HG03039 (cell line): ENCODE measurements around the gene ALKBH6.

Experiments used
- ATAC-seq: cut with Tn5 transposase; IDR thresholded peaks from one replicate; pipeline ENCODE4 v1.9.1; 2021; ENCODE audit warnings: mild to moderate bottlenecking, moderate library complexity; ENCODE audit not compliant: unreplicated experiment

The ALKBH6 gene

DNA sequence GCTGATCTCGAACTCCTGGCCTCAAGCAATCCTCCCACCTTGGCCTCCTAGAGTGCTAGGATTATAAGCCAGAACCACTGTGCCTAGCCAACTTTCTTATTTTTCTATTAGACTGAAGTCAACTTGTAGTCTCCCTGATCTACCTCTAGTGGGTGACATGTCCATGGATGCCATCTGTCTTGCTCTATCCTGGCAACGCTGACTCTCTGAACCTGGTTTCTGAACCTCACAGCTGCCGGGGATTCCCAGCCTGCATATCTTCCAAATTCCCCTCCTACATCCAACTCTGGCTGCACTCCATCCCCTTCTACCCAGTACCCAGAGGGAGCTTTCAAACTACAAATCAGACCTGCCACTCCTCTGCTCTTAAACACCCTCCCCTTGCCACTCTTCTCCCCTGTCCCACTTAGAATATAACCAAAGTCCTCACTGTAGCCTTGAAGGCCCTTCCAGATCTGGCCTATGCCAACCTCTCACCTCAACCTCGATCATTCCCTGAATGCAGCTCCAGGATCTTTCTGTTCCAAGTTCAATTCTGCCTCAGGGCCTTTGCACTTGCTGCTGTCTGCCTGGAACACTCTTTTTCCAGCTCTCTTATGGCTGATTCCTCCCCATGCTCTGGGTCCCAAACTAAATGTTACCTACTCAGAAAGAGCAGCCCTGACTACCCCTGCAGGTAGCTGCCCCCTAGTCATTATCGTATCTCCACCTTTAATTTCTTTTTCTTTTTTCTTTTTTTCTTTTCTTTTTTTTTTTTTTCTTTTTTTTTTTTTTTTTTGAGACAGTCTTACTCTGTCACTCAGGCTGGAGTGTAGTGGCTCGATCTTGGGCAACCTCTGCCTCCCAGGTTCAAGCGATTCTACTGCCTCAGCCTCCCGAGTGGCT is 16.5 kb upstream of the ALKBH6 start:
- ATAC-seq, result no peak

DNA sequence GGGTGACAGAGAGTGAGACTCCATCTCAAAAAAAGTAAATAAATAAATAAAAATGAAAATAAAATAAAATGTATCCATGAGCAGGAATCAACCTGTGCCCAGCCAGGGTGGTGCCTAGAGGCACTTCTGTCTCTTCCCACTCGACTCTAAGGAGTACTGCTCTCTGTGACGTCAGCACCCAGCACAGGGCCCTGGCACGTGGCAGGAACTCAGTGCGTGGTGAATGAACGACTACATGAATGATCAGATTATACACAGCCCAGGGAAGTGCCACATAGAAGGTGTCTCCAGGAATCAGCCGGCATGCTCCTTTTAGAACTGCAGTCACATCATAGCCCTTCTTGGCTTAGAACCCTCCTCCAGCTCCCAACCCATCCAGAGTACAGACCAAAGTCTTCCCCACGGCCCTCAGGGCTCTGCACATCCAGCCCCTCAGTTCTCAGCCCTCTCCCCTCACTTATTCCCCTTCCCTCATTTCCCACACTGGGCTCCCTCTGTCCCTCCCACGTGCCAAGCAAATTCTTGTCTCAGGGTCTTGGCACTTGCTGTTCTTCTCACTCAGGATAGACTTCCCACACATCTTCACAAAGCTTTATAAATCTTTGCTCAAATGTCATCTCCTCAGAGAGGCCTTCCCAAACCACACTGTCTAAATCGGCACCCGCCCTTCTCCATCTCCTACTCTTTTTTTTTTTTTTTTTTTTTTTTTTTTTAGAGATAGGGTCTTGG is 14.5 kb upstream of the ALKBH6 start:
- no peak for ATAC-seq

DNA sequence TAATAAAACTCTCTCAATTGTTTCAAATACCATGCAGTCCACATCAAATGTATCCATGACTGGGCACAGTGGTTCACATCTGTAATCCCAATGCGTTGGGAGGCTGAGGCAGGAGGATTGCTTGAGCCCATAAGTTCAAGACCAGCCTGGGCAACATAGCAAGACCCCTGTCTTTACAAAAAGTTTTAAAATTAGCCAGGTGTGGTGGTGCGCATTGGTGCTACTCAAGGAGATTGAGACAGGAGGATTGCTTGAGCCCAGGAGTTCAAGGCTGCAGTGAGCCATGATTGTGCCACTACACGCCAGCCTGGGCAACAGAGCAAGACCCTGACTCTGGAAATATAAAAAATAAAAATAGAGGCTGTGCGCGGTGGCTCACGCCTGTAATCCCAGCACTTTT is 13.7 kb upstream of the ALKBH6 start:
- no peak for ATAC-seq

DNA sequence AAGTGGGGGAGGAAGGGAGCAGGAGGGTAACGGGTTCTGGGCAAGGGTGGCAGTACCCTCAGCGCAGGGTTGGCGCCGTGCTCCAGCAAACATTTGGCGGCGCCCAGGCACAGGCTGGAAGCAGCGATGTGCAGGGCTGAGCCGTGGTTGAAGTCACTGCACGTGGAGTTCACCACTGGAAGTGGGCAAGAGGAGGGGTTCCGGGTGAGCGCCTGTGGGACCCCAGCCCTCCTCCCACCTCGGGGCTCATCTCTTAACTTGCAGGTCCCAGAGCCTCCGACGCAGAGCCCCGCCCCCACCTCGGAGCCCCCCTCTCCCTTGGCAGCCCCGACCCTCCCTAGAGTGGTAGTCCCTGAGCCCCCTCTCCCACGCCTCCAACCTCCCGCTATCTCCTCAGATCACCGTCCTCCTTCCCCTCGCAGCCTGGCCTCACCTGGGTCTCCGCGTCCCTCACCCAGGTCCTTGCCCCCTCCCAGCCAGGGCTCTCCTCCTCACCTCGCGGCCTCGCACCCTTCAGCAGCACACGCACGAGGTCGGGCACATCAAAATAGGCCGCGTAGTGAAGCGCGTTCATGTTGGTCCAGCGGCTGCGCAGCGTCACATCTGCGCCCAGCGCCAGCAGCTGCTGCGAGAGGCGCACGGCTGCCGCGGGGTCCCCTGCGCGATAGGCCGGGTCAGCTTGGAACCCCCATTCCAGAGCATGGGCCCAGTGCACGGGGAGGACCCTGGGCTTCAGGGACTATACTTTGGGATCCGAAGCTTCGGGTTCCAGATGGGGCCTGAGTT is 12.3 kb upstream of the ALKBH6 start:
- no peak for ATAC-seq

DNA sequence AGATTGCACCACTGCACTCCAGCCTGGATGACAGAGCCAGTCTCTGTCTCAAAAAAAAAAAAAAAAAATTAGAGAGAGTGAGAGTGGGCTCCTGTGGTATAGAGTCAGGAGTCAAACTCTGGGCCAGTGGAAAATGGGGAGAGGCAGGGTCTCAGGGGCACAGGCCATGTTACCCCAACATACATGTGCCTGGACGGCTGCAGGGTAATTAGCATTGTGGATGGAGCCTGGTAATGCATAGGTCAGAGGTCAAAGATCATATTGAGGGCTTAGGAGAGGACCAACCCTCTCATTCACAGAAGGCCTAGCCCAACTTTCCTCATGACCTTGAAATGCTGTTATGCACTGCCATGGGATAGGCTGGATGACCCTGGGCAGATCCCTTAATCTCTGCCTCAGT is 11.5 kb upstream of the ALKBH6 start:
- no peak for ATAC-seq

DNA sequence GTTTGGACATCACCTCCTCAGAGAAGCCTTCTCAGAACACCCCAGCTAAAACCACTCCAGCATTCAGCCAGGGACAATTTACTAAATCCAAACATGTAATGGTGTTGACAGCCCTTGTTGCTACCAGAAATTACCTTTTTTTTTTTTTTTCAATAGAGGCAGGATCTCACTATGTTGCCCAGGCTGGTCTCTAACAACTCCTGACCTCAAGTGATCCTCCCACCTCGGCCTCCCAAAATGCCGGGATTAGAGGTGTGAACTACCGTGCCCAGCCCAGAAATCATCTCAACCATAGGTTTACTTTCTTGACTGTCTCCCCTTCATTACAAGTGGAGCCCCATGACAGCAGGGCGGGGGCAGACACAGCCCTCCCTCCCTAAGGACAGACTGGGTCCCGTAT is 9.4 kb upstream of the ALKBH6 start:
- no peak for ATAC-seq

DNA sequence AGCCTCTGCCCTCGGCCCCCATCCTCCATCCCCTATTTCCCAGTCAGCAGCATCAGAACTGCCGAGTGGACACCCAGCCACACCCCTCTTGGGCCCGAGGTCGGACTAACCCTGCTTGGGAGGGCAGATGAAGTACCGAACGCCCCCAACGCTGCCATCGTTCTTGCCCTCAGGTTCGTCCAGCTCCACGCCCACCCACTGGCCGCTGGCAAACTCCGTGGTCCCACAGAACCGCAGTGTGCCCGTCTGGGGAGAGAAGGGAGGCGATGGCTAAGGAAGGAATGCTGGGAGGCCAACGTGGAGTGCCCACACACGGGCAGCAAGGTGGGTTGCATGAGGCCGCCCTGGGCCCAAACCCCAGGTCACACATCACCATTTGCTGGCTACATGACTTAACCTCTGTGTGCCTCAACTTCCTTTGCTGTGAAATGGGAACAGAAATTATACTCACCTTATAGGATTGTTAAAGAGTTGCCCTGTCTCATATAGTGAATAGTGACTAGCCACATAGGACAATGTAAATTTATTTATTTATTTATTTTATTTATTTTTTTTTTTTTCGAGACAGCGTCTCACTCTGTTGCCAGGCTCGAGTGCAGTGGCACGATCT is 5.2 kb upstream of the ALKBH6 start:
- no peak for ATAC-seq

DNA sequence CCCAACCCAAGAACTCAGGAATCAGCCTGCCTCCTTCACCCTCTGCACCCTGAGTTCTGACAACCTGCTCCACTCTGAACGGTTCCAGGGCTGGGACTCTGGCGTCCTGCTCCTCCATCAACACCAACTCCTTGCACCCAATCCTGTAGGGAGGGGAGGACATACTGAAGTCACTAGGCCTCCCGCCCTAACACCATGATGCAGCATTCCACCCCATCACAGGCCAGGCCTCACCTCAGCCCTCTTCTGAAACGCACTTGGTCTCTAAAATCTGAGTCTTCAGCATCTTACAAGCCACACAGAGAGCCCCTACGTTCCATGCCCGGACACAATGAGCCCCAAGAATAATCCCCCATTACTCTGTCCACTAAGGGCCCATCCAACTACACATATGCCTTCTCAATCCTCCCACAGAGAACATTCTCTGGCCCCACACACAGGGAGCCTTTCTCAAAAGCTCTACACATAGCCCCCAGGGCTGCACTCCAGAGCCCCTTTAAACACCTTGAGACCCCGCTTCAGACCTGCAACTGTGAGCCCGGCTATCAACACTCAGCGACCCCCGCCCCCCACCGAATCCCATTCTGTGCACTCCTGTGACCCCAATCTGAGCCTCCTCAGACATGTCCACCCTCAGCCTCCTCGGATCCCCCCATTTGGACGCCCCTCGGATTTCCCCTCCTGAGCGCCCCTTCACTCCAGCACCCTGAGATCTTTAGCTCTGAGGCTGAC is 567 bp downstream of the ALKBH6 start:
- ATAC-seq, result no peak

DNA sequence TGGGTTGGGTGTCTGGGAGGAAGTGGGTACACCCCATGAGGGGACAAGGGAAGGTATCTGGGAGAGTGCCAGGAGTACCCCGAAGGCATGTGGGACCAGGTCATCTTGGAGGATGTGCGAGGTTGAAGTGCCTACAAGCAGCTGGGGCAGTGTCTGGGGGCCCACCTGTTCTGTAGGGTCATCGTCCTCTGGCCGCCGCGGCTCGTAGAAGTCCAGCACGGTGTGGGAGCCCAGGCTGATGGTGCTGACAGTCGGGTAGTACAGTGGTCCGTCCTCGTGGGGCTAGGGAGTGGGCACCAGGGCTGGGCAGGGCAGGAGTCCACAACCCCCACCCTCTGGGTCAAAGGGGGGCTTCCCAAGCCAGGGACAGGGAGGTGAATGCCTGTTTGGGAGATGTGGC is 3.6 kb downstream of the ALKBH6 start:
- ATAC-seq, result no peak

DNA sequence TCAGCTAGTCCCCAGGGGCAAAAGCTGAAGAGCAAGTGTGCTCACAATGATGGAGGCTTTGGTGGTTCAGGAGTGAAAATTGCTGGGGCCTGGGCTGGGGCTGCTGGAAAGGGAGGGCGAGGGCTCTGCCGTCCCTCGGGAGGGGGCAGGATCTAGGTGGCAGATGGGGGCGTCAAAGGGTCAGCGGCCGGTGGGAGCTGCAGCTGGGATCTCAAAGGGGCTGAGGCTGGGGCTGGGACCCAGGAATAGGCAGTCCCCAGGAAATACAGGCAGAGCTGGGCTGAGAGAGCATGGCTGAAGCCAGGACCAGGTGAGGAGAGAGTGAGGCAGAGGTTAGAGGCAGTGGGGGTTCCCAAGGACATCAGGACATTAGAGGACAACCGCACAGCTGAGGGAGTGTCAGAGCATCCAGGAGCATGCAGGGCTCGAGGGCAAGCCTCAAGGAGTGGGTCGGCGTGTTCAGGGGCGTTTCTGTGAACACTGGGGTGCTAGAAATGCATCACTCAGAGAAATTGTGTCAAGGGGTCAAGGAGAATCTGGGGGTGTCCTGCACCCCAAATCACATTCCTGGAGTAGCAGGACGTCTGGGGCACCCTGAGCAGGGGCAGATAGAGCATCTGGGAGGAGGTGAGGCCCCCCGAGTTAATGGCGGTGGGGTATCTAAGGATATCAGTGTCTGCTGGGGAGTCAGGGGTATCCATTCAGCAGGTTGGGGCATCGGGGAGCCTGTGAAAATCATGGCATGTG is 4.2 kb downstream of the ALKBH6 start:
- no peak for ATAC-seq

DNA sequence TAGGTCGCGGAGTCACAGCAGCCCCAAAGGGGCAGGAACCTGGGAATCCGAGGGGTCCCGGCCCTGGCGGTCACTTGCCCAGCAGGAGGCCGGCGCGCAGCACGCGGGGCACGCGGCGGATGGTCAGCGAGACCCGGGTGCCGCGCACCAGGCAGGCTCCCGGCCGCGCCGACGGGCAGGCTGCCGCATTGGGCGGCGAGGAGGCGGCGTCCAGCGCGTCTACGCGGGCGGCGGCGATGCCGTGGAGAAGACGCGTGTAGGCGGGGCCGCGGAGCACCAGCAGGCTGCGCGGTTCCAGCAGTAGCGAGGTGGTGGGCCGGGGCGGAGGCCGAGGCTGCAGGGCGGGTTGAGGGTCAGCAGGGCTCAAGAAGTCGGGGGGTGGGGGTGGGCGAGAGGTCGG is 4.8 kb downstream of the ALKBH6 start:
- ATAC-seq, result no peak

DNA sequence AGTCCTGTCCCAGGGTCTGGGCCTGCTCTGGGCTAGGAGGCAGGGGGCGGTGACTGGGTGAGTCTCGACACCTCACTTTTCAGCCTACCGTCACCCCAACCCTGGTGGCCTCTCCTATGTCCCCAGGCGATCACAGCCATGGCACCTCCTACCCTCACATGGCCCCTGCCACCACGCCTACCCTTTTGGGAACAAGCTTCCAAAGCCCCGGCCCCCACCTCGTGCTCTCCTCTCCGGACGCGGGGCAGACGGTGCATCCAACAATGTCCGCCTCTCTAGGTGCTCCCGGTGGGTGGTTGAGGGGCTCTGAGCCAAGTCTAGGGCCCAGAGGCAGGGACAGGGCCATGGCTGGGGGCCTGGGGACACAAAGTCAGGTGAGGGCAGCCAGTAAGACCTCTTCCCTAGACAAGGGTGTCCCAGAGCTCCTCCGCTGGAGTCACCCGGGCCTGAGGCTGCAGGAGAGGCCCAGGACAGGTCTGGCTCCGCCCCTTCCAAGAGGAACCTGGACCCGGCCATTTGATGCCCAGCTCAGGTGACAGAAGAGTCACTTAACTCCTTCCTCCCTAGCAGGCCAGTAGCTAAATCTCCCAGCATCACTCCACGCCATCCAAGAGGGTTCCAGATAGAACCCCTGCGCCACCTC is 5.6 kb downstream of the ALKBH6 start, which contains the start of gene SYNE4:
Gene SYNE4, minus strand, starts transcription at position 478 of the 643 bp plus-strand sequence. Its CDS starts 132 bp downstream, at position 346.
- ATAC-seq, result no peak

DNA sequence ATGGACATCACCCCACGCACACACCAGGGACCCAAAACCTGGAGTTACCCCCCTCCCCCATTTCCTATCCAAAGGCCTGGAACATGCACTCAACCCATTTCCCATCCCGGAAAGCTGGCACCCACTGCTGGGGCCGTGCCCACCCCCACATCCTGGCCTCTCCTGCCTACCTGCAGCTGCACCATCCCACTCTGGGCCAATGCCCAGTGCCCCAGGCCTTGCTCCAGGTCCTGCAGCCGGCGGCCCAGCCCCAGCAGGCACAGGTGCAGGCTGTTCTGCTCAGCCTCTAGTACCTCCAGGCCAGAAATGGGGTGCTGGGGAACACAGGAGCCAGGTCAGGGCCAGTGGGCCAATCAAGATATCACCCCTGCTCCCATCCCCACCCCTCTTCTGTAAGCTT is 7.1 kb downstream of the ALKBH6 start:
- no peak for ATAC-seq

DNA sequence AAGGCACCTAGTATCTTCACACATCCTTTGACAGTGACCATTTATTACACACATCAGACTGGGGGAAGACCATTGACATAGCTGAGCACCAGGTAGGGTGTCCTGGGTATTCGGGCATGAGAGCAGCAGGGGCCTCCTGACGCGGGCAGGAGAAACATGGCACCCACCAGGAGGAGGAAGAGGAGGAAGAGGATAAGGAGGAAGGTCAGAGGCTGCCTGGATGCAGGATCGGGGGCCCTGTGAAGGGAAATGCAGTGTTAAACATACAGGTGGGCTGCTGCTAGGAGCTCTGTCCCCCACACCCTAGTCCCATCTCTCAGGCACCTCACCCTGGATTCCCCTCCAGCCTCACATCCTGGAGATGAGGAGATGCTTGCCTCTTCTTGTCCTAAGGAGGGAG is 10.7 kb downstream of the ALKBH6 start:
- no peak for ATAC-seq

DNA sequence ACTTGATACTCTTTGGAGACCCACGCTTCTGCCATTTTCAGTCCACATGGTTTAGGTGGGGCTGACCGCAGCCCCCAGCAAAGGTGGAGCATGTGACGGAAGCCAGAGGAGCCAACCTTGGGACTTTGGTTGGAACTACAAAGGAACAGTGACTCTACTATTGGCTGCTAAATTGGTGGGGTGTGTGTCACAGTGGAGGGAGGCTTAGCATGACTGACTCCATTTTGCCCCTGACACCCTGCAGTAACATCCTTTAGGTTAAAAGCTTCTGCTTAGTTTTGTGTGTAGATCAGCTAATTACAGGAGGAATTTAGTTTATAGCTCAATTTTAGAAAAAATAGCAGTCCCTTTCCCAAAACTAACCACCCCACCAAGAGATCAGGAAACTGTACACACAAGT is 12.4 kb downstream of the ALKBH6 start:
- ATAC-seq, result no peak

DNA sequence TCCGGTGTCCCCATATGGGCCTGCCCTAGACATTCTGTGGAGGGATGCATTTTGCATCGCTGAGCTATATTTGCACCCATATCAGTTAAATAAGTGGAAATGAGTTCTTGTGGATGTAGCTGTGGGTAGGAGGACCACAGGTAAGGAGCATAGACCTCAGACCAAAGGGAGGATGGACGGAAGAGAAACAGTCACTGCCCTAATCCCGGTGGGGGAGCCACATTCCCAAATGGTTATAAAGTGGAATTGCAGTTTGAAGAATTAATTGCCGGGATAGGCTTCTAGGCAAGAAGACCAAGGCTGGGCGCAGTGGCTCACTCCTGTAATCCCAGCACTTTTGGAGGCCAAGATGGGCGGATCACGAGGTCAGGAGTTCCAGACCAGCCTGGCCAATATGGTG is 17.2 kb downstream of the ALKBH6 start:
- no peak for ATAC-seq

DNA sequence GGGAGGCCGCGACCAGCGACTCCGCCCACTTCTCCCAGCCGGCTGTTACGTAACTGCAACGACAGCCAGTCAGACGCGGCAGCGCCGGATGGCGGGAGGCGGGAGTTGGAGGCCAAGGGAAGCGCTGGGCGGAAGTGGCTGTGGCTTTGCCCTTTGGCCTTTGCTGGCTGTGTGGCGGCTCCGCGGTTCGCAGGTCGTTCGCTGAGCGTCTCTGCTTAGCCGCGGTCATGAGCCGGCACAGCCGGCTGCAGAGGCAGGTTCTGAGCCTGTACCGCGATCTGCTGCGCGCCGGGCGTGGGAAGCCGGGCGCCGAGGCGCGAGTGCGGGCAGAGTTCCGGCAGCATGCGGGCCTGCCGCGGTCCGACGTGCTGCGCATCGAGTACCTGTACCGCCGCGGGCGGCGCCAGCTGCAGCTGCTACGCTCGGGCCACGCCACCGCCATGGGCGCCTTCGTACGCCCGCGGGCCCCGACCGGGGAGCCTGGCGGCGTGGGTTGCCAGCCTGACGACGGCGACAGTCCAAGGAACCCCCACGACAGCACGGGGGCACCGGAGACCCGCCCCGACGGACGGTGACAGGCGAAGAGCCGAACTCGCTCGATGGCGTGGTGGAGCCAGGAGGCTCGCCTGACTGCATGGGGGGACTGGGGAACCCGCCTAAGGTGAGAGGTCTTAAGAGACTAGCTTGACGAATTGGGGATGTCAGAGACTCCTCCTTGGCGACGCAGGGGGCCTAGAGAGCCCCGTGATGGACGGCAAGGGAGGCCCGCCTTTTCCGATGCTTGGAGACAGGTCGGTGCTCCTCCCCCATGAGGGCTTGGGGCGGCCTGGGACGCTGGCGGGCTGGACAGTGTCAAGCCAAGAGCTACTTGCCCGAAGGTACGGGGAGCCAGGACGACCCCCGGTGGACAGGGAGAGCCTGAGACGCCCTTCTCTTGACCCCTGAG is 18.7 kb downstream of the ALKBH6 start, which contains the start of gene SDHAF1:
Gene SDHAF1, plus strand, starts transcription at position 141 of the 946 bp plus-strand sequence. Its CDS starts 87 bp downstream, at position 228.
- ATAC-seq, result peak; percentile 74
